ENCODE results near the gene TIMM44. TPM values are rescaled to one million over a fixed set of nuclear protein-coding genes. Genes with fewer than 3 reads are reported as not detected.

TIMM44 gene
- polyA plus RNA-seq, 1 experiment: 43.3 TPM

DNA sequence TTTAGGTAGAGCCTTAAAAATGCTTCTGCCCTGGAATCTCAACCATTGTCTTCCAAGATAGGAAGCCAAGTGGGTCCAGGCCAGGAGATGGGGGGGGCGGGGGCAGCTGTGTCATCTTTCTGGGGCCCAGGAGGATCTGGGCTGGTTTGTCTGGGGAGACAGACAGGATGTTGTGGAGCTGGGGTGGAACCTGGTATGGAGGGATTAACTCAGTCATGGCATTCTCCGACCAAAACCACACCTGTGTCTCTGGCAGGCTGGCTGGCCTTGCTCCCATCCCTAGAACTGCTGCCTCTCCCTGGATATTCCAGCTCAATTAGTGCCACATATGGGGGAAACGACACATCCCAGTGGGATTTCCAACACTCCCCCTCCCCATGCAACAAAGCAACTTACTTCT is 42.5 kb downstream of the TIMM44 start:
- no peak overlapping the region for H3K4me3 ChIP-seq (ENCODE audit: low read depth, low read length)
- no peak for DNase-seq (ENCODE audit: low read depth, low spot score)
- no peak overlapping the region for H3K27ac ChIP-seq (ENCODE audit: low read depth, low read length)
- TF ChIP-seq, protein P1, sequence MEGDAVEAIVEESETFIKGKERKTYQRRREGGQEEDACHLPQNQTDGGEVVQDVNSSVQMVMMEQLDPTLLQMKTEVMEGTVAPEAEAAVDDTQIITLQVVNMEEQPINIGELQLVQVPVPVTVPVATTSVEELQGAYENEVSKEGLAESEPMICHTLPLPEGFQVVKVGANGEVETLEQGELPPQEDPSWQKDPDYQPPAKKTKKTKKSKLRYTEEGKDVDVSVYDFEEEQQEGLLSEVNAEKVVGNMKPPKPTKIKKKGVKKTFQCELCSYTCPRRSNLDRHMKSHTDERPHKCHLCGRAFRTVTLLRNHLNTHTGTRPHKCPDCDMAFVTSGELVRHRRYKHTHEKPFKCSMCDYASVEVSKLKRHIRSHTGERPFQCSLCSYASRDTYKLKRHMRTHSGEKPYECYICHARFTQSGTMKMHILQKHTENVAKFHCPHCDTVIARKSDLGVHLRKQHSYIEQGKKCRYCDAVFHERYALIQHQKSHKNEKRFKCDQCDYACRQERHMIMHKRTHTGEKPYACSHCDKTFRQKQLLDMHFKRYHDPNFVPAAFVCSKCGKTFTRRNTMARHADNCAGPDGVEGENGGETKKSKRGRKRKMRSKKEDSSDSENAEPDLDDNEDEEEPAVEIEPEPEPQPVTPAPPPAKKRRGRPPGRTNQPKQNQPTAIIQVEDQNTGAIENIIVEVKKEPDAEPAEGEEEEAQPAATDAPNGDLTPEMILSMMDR (IDR thresholded peaks at IDR 0.05; ENCODE audit: low read depth, low read length): no peak
- ChIA-PET CTCF (interaction anchor here (0.6 to 1.9 kb wide), 5 partner anchors 17 to 251 kb away, joined by 3 to 6 read pairs (median 5); partner anchors contain the start of gene TIMM44), POLR2A (interaction anchor here (1.1 to 1.4 kb wide), 2 partner anchors 13 to 20 kb away, joined by 4 to 6 read pairs; partner anchors contain the start of genes LRRC8E and SNAPC2)
- no peaks in the 10 kb centered on the region for H3K9me3 ChIP-seq (ENCODE audit: control insufficient read depth, insufficient read depth, low read length)
- no peaks in the 10 kb centered on the region for H3K27me3 ChIP-seq (ENCODE audit: control insufficient read depth, insufficient read depth, low read length)

DNA sequence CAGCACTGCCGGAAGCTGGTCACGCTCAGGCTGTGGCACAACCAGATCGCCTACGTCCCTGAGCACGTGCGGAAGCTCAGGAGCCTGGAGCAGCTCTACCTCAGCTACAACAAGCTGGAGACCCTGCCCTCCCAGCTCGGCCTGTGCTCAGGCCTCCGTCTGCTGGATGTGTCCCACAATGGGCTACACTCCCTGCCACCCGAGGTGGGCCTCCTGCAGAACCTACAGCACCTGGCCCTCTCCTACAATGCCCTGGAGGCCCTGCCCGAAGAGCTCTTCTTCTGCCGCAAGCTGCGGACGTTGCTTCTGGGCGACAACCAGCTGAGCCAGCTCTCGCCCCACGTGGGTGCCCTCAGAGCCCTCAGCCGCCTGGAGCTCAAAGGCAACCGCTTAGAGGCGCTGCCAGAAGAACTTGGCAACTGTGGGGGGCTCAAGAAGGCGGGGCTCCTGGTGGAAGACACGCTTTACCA is 43.0 kb downstream of the TIMM44 start:
- Histone ChIP-seq H3K27ac (ENCODE audit: low read depth, low read length) (no peak overlapping the region), H3K9me3 (ENCODE audit: control insufficient read depth, insufficient read depth, low read length) (no peaks in the 10 kb centered on the region; the same call in 1 of the 2 replicates), H3K27me3 (ENCODE audit: control insufficient read depth, insufficient read depth, low read length) (no peaks in the 10 kb centered on the region), H3K4me3 (ENCODE audit: low read depth, low read length) (no peak overlapping the region)
- CTCF ChIA-PET: interaction anchor here (1.4 to 1.6 kb wide), 2 partner anchors 17 to 18 kb away, joined by 5 to 6 read pairs; no protein-coding TSS in a partner anchor
- POLR2A ChIA-PET: interaction anchor here (1.1 to 1.4 kb wide), 2 partner anchors 12 to 20 kb away, joined by 4 to 6 read pairs; partner anchors contain the start of genes LRRC8E and SNAPC2
- no peak for DNase-seq (ENCODE audit: low read depth, low spot score)
- TF ChIP-seq, protein P1 (IDR thresholded peaks at IDR 0.05; ENCODE audit: low read depth, low read length): no peak

DNA sequence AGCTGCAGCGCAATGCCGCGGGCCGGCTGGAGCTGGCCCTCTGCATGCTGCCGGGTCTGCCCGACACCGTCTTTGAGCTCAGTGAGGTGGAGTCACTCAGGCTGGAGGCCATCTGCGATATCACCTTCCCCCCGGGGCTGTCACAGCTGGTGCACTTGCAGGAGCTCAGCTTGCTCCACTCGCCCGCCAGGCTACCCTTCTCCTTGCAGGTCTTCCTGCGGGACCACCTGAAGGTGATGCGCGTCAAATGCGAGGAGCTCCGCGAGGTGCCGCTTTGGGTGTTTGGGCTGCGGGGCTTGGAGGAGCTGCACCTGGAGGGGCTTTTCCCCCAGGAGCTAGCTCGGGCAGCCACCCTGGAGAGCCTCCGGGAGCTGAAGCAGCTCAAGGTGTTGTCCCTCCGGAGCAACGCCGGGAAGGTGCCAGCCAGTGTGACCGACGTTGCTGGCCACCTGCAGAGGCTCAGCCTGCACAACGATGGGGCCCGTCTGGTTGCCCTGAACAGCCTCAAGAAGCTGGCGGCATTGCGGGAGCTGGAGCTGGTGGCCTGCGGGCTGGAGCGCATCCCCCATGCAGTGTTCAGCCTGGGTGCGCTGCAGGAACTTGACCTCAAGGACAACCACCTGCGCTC is 43.6 kb downstream of the TIMM44 start:
- DNase-seq (ENCODE audit: low read depth, low spot score): no peak

DNA sequence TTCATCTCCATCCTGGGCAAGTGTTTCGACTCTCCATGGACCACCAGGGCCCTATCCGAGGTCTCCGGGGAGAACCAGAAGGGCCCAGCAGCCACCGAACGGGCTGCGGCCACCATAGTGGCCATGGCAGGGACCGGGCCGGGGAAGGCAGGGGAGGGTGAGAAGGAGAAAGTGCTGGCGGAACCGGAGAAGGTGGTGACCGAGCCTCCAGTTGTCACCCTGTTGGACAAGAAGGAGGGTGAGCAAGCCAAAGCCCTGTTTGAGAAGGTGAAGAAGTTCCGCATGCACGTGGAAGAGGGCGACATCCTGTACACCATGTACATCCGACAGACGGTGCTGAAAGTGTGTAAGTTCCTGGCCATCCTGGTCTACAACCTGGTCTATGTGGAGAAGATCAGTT is 44.5 kb downstream of the TIMM44 start:
- POLR2A ChIA-PET: no interaction called here

More for the DNA sequence above, 43.6 kb downstream of the TIMM44 start:
- TF ChIP-seq, protein P1 (IDR thresholded peaks at IDR 0.05; ENCODE audit: low read depth, low read length): no peak
- H3K4me3 ChIP-seq (ENCODE audit: low read depth, low read length): no peak overlapping the region
- no peaks in the 10 kb centered on the region; the same call in 1 of the 2 replicates for H3K9me3 ChIP-seq (ENCODE audit: control insufficient read depth, insufficient read depth, low read length)
- ChIA-PET CTCF (interaction anchor here (1.4 kb wide), 1 partner anchor 19 kb away, joined by 5 read pairs; no protein-coding TSS in a partner anchor), POLR2A (interaction anchor here (1.1 kb wide), 1 partner anchor 12 kb away, joined by 4 read pairs; the partner anchor contains the start of gene LRRC8E)
- H3K27ac ChIP-seq (ENCODE audit: low read depth, low read length): no peak overlapping the region
- no peaks in the 10 kb centered on the region for H3K27me3 ChIP-seq (ENCODE audit: control insufficient read depth, insufficient read depth, low read length)

More for the DNA sequence above, 44.5 kb downstream of the TIMM44 start:
- H3K27me3 ChIP-seq (ENCODE audit: control insufficient read depth, insufficient read depth, low read length): no peaks in the 10 kb centered on the region
- TF ChIP-seq, protein P1 (IDR thresholded peaks at IDR 0.05; ENCODE audit: low read depth, low read length): no peak
- H3K27ac ChIP-seq (ENCODE audit: low read depth, low read length): no peak overlapping the region
- CTCF ChIA-PET: no interaction called here
- no peak overlapping the region for H3K4me3 ChIP-seq (ENCODE audit: low read depth, low read length)
- H3K9me3 ChIP-seq (ENCODE audit: control insufficient read depth, insufficient read depth, low read length): no peaks in the 10 kb centered on the region; the same call in 1 of the 2 replicates
- no peak for DNase-seq (ENCODE audit: low read depth, low spot score)

Measured in AG04450 (cell line).